ENCODE measurements around the gene PRAC1.

Gene PRAC1

DNA sequence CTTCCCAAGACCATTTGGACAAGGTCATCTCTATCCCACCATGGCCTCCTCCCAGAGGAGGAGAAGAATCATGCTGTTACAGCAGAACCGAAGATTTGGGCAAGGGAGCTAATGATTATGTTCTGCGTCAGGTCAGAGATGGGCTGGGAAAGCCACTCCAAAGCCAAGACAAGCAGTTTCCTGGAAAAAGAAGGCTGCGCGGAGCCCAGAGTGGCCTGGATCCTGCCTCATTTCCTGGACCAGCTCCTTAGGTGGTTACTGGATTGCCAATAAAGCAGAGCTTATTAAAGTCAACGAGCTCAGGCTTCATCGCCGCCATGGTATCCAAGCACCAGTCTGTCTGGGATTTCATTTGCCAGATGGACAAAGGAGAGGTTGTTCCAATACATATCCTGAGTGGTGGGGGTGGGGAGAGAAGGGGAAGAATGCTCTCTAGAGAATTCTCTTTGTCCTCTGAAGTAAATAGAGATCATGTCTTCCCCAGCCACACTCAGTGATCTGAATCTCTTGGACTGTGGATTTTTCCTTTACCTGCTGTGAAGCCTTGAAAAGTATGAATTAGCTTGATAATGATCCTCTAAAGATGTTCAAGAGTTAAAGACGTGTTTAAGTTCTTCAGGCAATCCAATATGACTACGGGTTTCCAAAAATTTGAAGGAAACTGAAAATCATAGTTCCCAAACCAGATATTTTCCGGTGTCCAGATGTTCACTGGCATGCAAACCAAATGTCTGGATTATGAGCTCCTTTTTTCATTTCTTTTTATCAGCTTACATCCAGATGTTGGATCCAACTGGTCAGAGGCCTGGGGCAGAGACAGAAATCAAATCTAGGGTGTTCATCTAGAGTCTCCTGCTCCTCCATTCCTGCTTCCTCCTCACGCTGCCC is 17.7 kb downstream of the PRAC1 start:
- Mint-ChIP-seq H3K9me3 (no peaks in the 10 kb centered on the region), H3K27me3 (peaks cover 58% of the 10 kb centered on the region), H3K4me3 (no peak overlapping the region), H3K4me1 (ENCODE audit: low read depth) (no peaks in the 10 kb centered on the region), H3K36me3 (ENCODE audit: low read depth) (no peaks in the 10 kb centered on the region), H3K27ac (no peak overlapping the region)

DNA sequence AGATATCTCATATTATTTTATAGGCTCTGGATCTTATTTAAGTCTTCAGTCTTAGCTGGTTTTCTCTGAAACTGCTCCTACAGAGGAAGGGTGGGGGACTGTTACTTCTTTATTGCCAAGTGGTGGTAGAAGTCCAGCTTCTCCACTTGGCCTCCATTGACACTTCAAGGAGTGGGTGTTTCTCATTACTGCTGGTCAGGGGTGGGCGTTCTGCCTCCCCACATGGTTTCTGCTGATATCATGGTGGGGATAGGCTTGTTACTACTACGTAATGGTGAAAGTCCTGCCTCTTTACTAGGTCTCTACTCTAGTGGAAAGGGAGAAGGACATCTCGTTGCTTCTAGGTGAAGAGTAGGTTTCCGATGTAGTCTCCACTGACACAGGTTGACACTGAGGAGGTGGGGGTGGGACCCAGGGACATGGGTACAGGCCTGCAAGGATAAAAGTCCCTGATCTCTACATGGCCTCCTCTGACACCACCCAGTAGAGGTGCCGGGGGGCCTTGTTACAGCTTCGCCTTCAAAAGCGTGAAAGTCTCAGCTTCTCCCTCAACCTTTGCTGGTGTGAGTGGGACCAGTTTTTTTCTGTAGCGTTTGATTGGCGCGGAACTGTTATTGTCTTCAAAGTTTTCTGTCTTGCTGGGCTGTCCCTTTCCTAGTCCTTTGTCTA is 20.3 kb downstream of the PRAC1 start:
- peaks cover 56% of the 10 kb centered on the region for H3K27me3 Mint-ChIP-seq
- no peaks in the 10 kb centered on the region for H3K4me1 Mint-ChIP-seq (ENCODE audit: low read depth)
- H3K36me3 Mint-ChIP-seq (ENCODE audit: low read depth), result no peaks in the 10 kb centered on the region
- H3K9me3 Mint-ChIP-seq, result no peaks in the 10 kb centered on the region
- no peak overlapping the region for H3K27ac Mint-ChIP-seq
- no peak overlapping the region for H3K4me3 Mint-ChIP-seq

DNA sequence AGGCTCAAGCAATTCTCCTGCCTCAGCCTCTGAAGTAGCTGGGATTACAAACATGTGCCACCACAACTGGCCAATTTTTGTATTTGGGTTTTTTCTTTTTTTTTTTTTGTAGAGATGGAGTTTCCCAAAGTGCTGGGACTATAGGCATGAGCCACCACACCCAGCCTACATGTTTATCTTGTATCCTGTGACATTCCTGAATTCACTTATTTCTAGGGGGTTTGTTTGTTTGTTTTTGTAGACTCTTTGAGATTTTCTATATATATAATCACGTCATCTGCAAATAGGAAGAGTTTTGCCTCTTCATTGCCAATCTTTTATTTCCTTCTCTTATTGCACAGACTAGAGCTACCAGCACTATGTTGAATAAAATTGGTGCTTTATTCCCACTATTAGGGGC is 29.1 kb downstream of the PRAC1 start:
- H3K27ac Mint-ChIP-seq, result no peak overlapping the region
- H3K36me3 Mint-ChIP-seq (ENCODE audit: low read depth), result no peaks in the 10 kb centered on the region
- H3K4me1 Mint-ChIP-seq (ENCODE audit: low read depth), result no peaks in the 10 kb centered on the region
- no peak overlapping the region for H3K4me3 Mint-ChIP-seq
- peaks cover 55% of the 10 kb centered on the region for H3K27me3 Mint-ChIP-seq
- H3K9me3 Mint-ChIP-seq, result no peaks in the 10 kb centered on the region

DNA sequence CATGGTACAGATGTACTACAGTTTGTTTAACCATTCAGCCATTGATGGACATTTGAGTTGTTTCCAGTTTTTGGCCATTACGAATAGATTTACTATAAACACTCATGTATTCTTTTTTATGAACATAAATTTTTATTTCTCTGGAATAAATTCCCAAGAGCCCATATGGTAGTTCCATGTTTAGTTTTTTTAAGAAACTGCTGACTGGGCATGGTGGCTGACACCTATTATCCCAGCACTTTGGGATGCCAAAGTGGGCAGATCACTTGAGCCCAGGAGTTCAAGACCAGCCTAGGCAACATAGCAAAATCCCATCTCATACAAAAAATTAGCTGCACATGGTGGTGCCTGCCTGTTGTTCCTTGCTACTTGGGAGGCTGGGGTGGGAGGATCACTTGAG is 30.3 kb downstream of the PRAC1 start:
- no peaks in the 10 kb centered on the region for H3K4me1 Mint-ChIP-seq (ENCODE audit: low read depth)
- no peaks in the 10 kb centered on the region for H3K36me3 Mint-ChIP-seq (ENCODE audit: low read depth)
- H3K4me3 Mint-ChIP-seq, result no peak overlapping the region
- H3K9me3 Mint-ChIP-seq, result no peaks in the 10 kb centered on the region
- H3K27ac Mint-ChIP-seq, result no peak overlapping the region
- peaks cover 44% of the 10 kb centered on the region for H3K27me3 Mint-ChIP-seq

DNA sequence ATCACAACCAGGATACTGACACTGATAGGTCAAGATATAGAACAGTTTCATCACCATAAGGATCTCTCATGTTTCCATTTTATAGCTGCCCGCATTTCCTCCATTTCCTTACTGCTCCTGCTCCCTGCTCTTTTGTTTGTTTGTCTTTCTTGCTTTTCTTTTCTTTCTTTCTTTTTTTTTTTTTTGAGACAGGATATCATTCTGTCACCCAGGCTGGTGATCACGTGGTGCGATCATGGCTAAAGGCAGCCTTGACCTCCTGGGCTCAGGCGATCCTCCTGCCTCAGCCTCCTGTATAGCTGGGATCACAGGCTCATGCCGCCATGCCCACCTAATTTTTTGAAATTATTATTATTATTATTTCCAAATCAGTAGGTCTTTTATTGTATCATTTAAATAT is 31.7 kb downstream of the PRAC1 start:
- Mint-ChIP-seq H3K9me3 (no peaks in the 10 kb centered on the region), H3K27ac (no peak overlapping the region), H3K36me3 (ENCODE audit: low read depth) (no peaks in the 10 kb centered on the region), H3K27me3 (peaks cover 34% of the 10 kb centered on the region), H3K4me3 (no peak overlapping the region), H3K4me1 (ENCODE audit: low read depth) (no peaks in the 10 kb centered on the region)

DNA sequence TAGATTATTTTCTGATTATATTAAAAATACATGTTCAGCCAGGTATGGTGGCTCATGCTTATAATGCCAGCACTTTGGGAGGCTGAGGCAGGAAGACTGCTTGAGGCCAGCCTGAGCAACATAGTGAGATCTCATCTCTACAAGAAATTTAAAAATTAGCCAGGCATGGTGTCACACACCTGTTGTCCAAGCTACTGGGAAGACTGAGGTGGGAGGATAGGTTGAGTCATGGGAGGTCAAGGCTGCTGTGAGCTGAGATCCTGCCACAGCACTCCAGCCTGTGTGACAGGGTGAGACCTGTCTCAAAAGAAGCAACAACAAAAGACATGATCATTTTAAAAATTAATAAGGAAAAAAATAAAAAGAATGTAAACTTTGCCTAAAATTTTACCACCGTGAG is 40.7 kb downstream of the PRAC1 start:
- Mint-ChIP-seq H3K27ac (no peak overlapping the region), H3K4me3 (no peak overlapping the region), H3K4me1 (ENCODE audit: low read depth) (no peaks in the 10 kb centered on the region), H3K36me3 (ENCODE audit: low read depth) (no peaks in the 10 kb centered on the region), H3K9me3 (no peaks in the 10 kb centered on the region), H3K27me3 (peaks cover 43% of the 10 kb centered on the region)

DNA sequence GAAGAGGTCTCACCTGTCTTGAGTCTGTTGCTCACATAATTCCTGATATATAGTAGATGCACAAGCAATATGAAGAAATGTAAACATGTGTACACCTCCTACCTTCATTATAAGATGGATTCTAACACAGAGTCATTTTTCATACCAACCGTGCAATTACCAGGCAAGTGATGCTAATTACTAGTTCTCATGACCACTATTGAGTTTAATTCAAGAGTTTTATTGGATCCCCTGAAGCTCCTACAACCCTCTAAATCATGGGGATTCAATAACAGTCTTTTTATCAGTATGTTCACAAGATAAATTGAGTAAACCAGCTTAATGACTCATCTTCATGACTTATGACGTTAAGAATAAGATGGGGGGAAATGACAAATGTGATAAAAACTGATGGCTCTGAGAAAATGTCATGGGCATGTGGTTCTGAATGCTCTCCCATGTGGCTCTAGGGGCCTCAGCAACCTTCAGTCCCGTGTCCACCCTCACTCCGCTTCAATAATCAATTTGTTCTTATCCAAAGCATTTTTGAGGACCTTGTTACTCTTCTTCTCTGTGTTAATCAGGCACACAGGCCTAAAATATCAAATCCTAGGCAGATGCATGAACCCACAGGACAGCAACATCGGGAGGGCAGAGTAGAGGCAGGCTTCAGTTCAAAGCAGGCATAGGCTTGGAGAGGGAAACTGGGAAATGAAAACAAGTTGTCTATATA is 42.8 kb downstream of the PRAC1 start:
- no peaks in the 10 kb centered on the region for H3K36me3 Mint-ChIP-seq (ENCODE audit: low read depth)
- no peak overlapping the region for H3K4me3 Mint-ChIP-seq
- no peaks in the 10 kb centered on the region for H3K4me1 Mint-ChIP-seq (ENCODE audit: low read depth)
- peaks cover 49% of the 10 kb centered on the region for H3K27me3 Mint-ChIP-seq
- H3K9me3 Mint-ChIP-seq, result no peaks in the 10 kb centered on the region
- no peak overlapping the region for H3K27ac Mint-ChIP-seq

DNA sequence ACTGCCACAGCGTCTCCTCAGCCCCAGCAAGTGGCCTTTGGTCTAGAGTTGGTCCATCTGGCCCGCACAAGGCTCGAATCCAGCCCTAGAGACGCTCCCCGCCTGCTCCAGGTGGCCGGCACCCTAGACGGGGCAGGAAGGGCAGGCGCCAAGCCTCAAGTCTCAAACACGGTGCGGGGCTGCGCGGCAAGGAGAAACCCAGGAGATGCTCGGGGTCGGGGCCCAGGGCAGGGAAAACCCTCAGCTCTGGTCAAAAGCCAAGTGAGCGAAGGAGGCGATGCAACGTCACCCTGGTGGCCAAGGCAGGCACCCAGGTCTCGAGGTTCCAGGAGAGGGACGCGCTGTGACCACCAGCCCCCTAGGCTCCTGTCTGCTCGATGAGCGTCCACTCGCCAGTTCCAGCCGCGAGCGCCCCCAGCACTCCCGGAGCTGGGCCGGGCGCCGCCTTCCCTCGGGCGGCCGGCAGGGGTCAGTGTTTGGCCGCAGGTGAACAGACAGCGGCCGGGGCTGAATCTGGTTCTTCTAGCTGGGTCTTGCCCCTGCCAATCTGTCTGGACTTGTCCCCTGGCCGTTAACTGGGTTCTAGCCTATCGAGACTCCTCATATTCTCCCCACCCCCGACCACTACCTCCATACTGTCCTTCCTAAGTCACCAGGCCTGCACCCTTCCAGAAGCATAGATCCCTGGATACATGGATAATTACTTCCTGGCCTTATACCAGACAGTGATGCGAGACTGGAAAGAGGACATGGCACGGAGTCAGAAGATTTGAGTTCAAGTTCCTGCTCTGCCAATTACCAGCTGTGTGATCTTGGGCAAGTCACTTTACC is 44.0 kb downstream of the PRAC1 start:
- no peaks in the 10 kb centered on the region for H3K36me3 Mint-ChIP-seq (ENCODE audit: low read depth)
- no peaks in the 10 kb centered on the region for H3K9me3 Mint-ChIP-seq
- no peak overlapping the region for H3K4me3 Mint-ChIP-seq
- H3K27me3 Mint-ChIP-seq, result peaks cover 53% of the 10 kb centered on the region
- no peaks in the 10 kb centered on the region for H3K4me1 Mint-ChIP-seq (ENCODE audit: low read depth)
- no peak overlapping the region for H3K27ac Mint-ChIP-seq

DNA sequence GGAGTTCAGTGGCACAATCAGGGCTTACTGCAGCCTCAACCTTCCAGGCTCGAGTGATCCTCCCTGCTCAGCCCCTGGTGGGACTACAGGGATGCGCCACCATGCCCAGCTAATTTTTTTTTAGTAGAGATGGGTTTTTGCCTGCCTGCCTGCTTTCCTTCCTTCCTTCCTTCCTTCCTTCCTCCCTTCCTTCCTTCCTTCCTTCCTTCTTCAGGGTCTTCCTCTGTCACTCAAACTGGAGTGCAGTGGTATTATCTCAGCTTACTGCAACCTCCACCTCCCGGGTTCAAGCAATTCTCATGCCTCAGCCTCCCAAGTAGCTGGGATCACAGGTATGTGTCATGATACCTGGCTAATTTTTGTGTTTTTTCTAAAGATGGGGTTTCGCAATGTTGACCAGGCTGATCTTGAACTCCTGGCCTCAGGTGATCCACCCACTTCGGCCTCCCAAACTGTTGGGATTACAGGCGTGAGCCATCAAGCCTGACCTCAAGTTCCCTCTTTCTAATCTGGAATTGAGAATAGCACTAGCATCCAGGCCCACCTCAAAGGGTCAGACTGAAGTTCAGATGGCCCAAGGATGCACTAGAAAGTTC is 45.3 kb downstream of the PRAC1 start:
- peaks cover 54% of the 10 kb centered on the region for H3K27me3 Mint-ChIP-seq
- H3K9me3 Mint-ChIP-seq, result no peaks in the 10 kb centered on the region
- no peaks in the 10 kb centered on the region for H3K4me1 Mint-ChIP-seq (ENCODE audit: low read depth)
- no peaks in the 10 kb centered on the region for H3K36me3 Mint-ChIP-seq (ENCODE audit: low read depth)
- no peak overlapping the region for H3K4me3 Mint-ChIP-seq
- no peak overlapping the region for H3K27ac Mint-ChIP-seq

DNA sequence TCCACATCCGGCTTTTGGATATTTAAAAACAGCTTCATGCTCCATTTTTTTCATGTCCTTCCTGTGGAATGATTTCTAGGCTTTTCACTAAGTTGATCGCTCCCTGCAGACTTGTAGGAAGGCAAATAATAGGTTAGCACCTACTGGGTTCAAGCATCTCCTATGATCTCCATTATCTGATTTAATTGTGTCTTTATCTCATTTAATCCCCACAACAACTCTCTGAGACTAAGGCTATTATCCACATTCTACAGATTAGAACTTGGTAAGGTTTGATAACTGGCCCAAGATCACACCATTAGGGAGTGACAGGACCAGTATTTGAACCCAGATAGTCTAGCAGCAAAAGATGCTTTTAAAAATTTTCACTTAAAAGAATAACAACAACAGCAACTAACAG is 50.0 kb downstream of the PRAC1 start:
- peaks cover 48% of the 10 kb centered on the region for H3K27me3 Mint-ChIP-seq
- no peaks in the 10 kb centered on the region for H3K9me3 Mint-ChIP-seq
- H3K27ac Mint-ChIP-seq, result no peak overlapping the region
- H3K36me3 Mint-ChIP-seq (ENCODE audit: low read depth), result no peaks in the 10 kb centered on the region
- H3K4me3 Mint-ChIP-seq, result no peak overlapping the region
- no peaks in the 10 kb centered on the region for H3K4me1 Mint-ChIP-seq (ENCODE audit: low read depth)
